Measurements from ENCODE around the gene ATP2C2. TPM values are rescaled to one million over a fixed set of nuclear protein-coding genes. Genes with fewer than 3 reads are reported as not detected.

Gene ATP2C2
- total RNA-seq, 2 experiments from 2014 or later: not detected

DNA sequence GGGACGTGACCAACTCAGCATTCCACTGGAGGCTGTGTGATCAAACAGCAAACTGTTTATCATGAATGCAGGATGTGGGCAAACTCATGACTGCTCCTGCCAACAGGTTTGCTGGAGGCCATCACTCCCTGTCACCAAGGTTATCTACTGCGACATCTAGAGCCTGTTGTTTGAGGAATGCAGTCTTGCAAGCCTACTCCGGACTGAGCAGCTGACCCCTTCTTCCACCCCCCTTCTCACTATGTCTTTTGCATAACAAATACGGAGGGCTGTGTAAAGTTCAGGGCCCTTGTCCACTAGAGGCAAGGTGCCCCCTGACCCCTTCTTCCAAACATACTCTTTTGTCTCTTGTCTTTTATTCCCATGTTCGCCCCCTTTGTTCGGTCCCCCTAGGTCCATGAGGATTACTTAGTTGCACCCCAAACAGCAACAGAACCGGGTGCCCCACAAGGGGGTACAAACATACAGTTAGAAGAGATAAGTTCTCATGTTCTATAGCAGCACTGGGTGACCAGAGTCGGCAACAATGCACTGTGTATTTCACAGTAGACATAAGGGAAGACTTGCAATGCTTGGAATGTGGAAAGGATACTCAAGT is 107.4 kb downstream of the ATP2C2 start:
- intact Hi-C loops (cut with DNase I, micrococcal nuclease): no loop called here
- no peaks in the 10 kb centered on the region for H3K4me1 ChIP-seq (ENCODE audit: insufficient read depth, low read length)
- H3K4me3 Mint-ChIP-seq: no peak overlapping the region
- DNase-seq (no peak), ATAC-seq (ENCODE audit: poor library complexity) (no peak)
- POLR2A ChIA-PET: no interaction called here
- no peak overlapping the region for H3K4me3 ChIP-seq (ENCODE audit: low read length)
- peaks cover 24% of the 10 kb centered on the region for H3K36me3 Mint-ChIP-seq (ENCODE audit: low read depth)
- no peaks in the 10 kb centered on the region for H3K27me3 Mint-ChIP-seq
- H3K27ac Mint-ChIP-seq: no peak overlapping the region
- CTCF ChIA-PET: interaction anchor here (0.6 kb wide), 1 partner anchor 398 kb away, joined by 3 read pairs; no protein-coding TSS in a partner anchor
- H3K27ac ChIP-seq (ENCODE audit: low read depth in 1 of 2, low read length in 2 of 2): no peak overlapping the region
- H3K9me3 Mint-ChIP-seq: peaks cover 2% of the 10 kb centered on the region
- H3K9me3 ChIP-seq (ENCODE audit: control insufficient read depth in 1 of 2, insufficient read depth in 1 of 2, low read length in 2 of 2): peaks cover 4 to 11% of the 10 kb centered on the region in 2 experiments
- H3K4me1 Mint-ChIP-seq (ENCODE audit: low read depth): no peaks in the 10 kb centered on the region
- H3K27me3 ChIP-seq (ENCODE audit: control insufficient read depth in 1 of 2, insufficient read depth in 2 of 2, low read length in 2 of 2): no peaks in the 10 kb centered on the region
- H3K36me3 ChIP-seq (ENCODE audit: insufficient read depth, low read length): peaks cover 14% of the 10 kb centered on the region
- TF ChIP-seq, protein P1, sequence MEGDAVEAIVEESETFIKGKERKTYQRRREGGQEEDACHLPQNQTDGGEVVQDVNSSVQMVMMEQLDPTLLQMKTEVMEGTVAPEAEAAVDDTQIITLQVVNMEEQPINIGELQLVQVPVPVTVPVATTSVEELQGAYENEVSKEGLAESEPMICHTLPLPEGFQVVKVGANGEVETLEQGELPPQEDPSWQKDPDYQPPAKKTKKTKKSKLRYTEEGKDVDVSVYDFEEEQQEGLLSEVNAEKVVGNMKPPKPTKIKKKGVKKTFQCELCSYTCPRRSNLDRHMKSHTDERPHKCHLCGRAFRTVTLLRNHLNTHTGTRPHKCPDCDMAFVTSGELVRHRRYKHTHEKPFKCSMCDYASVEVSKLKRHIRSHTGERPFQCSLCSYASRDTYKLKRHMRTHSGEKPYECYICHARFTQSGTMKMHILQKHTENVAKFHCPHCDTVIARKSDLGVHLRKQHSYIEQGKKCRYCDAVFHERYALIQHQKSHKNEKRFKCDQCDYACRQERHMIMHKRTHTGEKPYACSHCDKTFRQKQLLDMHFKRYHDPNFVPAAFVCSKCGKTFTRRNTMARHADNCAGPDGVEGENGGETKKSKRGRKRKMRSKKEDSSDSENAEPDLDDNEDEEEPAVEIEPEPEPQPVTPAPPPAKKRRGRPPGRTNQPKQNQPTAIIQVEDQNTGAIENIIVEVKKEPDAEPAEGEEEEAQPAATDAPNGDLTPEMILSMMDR (IDR thresholded peaks at IDR 0.05): no peak

DNA sequence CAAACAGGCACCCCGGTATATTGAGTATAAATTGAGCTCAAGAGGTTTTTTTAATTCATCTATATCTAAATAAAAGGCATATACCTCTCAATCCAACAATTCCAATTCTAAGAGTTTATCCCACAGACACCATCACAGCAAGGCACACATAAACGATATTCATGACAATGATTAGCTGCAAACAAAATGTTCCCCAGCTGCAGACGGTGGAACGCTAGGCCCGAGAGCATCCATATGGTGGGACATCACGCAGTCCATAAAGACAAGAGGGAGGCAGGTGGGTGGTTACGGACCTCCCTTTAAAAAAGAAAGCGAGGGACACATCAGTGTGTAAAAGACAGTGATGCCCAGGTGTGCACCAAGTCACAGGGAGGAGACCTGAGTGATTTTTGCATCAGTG is 108.1 kb downstream of the ATP2C2 start:
- Histone ChIP-seq H3K4me3 (ENCODE audit: low read length) (no peak overlapping the region), H3K27ac (ENCODE audit: low read depth in 1 of 2, low read length in 2 of 2) (no peak overlapping the region), H3K36me3 (ENCODE audit: insufficient read depth, low read length) (peaks cover 15% of the 10 kb centered on the region), H3K4me1 (ENCODE audit: insufficient read depth, low read length) (no peaks in the 10 kb centered on the region), H3K27me3 (ENCODE audit: control insufficient read depth in 1 of 2, insufficient read depth in 2 of 2, low read length in 2 of 2) (no peaks in the 10 kb centered on the region), H3K9me3 (ENCODE audit: control insufficient read depth in 1 of 2, insufficient read depth in 1 of 2, low read length in 2 of 2) (peaks cover 4 to 7% of the 10 kb centered on the region in 2 experiments)
- no peak for DNase-seq
- TF ChIP-seq, protein P1 (IDR thresholded peaks at IDR 0.05): no peak
- Mint-ChIP-seq H3K4me1 (ENCODE audit: low read depth) (no peaks in the 10 kb centered on the region), H3K36me3 (ENCODE audit: low read depth) (peaks cover 24% of the 10 kb centered on the region), H3K27me3 (no peaks in the 10 kb centered on the region), H3K9me3 (peaks cover 2% of the 10 kb centered on the region), H3K4me3 (no peak overlapping the region), H3K27ac (no peak overlapping the region)
- no peak for ATAC-seq (ENCODE audit: poor library complexity)
- POLR2A ChIA-PET: no interaction called here
- CTCF ChIA-PET: no interaction called here
- intact Hi-C loops (cut with DNase I, micrococcal nuclease): no loop called here

DNA sequence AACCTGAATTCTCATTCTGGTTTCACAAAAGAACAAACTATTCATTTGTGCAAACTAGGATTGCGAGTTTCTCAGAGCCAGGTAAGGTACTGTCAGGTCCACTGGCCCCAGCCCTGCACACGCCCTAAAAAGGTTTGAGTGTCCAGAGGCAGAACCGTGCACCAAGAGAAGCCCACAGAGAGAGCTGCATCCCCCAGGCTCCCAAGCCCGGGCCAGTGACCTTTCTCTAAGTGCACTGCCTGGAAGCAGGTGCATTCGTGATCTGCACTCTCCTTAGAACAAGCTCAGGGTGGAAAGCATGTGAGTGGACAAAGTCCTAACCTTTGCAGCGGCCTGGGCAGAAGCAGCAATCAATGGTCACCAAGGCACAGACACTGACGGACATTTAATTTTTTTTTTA is 109.3 kb downstream of the ATP2C2 start:
- TF ChIP-seq, protein P1 (IDR thresholded peaks at IDR 0.05): no peak
- Histone ChIP-seq H3K4me3 (ENCODE audit: low read length) (no peak overlapping the region), H3K36me3 (ENCODE audit: insufficient read depth, low read length) (peaks cover 23% of the 10 kb centered on the region), H3K27ac (ENCODE audit: low read depth in 1 of 2, low read length in 2 of 2) (no peak overlapping the region), H3K4me1 (ENCODE audit: insufficient read depth, low read length) (no peaks in the 10 kb centered on the region), H3K27me3 (ENCODE audit: control insufficient read depth in 1 of 2, insufficient read depth in 2 of 2, low read length in 2 of 2) (no peaks in the 10 kb centered on the region), H3K9me3 (ENCODE audit: control insufficient read depth in 1 of 2, insufficient read depth in 1 of 2, low read length in 2 of 2) (no peaks in the 10 kb centered on the region)
- Mint-ChIP-seq H3K9me3 (peaks cover 2% of the 10 kb centered on the region), H3K27ac (no peak overlapping the region), H3K4me1 (ENCODE audit: low read depth) (no peaks in the 10 kb centered on the region), H3K27me3 (no peaks in the 10 kb centered on the region), H3K36me3 (ENCODE audit: low read depth) (peaks cover 19% of the 10 kb centered on the region), H3K4me3 (no peak overlapping the region)
- ATAC-seq (ENCODE audit: poor library complexity) (no peak), DNase-seq (no peak)
- POLR2A ChIA-PET: no interaction called here
- intact Hi-C loops (cut with DNase I, micrococcal nuclease): no loop called here
- CTCF ChIA-PET: no interaction called here

All from CD4-positive, alpha-beta T cell (primary cell).